ENCODE measurements around the gene NELFCD.

DNA sequence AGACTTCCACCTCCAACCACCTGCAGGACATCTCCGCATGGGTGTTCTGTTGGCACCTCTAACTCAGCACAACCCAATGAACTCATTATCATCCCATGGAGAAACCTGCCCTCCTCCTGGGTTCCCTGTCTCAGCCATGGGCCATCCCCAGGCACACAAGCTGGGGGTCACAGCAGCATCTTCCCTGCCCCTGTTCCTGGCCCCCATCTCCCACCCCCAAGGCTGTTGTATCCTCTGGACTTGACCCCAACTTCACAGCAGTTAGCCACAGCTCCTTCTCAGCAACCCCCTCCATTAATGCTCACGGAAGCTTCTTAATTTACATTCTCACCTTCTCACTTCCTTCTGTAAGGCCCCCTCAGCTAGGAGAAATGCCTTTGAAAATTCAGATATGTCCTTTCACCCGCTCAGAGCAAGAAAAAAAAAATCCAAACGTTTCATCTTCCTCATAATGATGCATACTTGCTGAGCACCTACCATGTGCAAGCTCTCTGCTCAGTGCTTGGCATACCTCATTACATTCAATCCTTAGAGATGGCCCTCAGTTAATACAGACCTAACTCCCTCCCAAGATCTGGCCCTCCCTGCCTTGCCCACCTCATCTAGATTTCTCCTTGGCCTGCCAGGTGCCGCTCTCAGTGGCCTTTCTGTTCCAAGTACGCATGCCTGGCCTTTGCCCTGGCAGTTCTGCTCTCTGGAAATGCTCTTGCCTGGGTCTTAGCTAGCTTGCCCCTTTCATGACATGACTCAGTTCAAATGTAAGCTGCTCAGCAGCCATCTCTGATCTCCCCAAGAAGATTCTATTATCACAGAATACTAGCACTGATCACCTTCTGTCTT lies 2.5 kb upstream of the NELFCD start:
- TF ChIP-seq, protein P1, sequence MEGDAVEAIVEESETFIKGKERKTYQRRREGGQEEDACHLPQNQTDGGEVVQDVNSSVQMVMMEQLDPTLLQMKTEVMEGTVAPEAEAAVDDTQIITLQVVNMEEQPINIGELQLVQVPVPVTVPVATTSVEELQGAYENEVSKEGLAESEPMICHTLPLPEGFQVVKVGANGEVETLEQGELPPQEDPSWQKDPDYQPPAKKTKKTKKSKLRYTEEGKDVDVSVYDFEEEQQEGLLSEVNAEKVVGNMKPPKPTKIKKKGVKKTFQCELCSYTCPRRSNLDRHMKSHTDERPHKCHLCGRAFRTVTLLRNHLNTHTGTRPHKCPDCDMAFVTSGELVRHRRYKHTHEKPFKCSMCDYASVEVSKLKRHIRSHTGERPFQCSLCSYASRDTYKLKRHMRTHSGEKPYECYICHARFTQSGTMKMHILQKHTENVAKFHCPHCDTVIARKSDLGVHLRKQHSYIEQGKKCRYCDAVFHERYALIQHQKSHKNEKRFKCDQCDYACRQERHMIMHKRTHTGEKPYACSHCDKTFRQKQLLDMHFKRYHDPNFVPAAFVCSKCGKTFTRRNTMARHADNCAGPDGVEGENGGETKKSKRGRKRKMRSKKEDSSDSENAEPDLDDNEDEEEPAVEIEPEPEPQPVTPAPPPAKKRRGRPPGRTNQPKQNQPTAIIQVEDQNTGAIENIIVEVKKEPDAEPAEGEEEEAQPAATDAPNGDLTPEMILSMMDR (IDR thresholded peaks at IDR 0.05; ENCODE audit: insufficient read depth, low read length, poor library complexity, severe bottlenecking): no peak
- TF ChIP-seq EZH2phosphoT487 (conservative IDR thresholded peaks at IDR 0.05; ENCODE audit: low read length): no peak

Data from SU-DHL-6 (cell line).